GM21447 (cell line): ENCODE data around the gene FGF7.
"Not testable (repeated sequence)": the region's sequence is repeated elsewhere in the genome, so short reads cannot be mapped to it uniquely, and the experiment has no call there.

Source experiments
- ATAC-seq: cut with Tn5 transposase; IDR thresholded peaks from one replicate; pipeline ENCODE4 v1.9.1; 2021; ENCODE audit not compliant: unreplicated experiment

FGF7 gene

GRCh38 chr15:49438962-49439631, 16.1 kb downstream of the FGF7 start:
- peak; percentile 76 for ATAC-seq

- ATAC-seq = no peak
Measured at GRCh38 chr15:49439678-49440395, 16.8 kb downstream of the FGF7 start.

GRCh38 chr15:49441356-49441755, 18.3 kb downstream of the FGF7 start:
- no peak for ATAC-seq

GRCh38 chr15:49441816-49442215, 18.8 kb downstream of the FGF7 start:
- no peak for ATAC-seq

GRCh38 chr15:49452595-49452994, 29.6 kb downstream of the FGF7 start:
- ATAC-seq = no peak

- ATAC-seq = no peak
Measured at GRCh38 chr15:49456166-49456565, 33.1 kb downstream of the FGF7 start.

- ATAC-seq = no peak
Measured at GRCh38 chr15:49458145-49458544, 35.1 kb downstream of the FGF7 start.

- no peak for ATAC-seq
Measured at GRCh38 chr15:49460411-49460941, 37.4 kb downstream of the FGF7 start.

- no peak for ATAC-seq
Measured at GRCh38 chr15:49462232-49462844, 39.3 kb downstream of the FGF7 start.

- no peak for ATAC-seq
Measured at GRCh38 chr15:49464522-49464921, 41.5 kb downstream of the FGF7 start.

GRCh38 chr15:49466119-49466518, 43.1 kb downstream of the FGF7 start:
- no peak for ATAC-seq

- ATAC-seq = no peak
Measured at GRCh38 chr15:49467746-49468480, 44.9 kb downstream of the FGF7 start.

GRCh38 chr15:49468481-49468839, 45.4 kb downstream of the FGF7 start:
- ATAC-seq = no peak

- not testable (repeated sequence) for ATAC-seq
Measured at GRCh38 chr15:49471248-49471647, 48.2 kb downstream of the FGF7 start.

GRCh38 chr15:49471733-49472132, 48.7 kb downstream of the FGF7 start:
- ATAC-seq = peak; percentile 68

- no peak for ATAC-seq
Measured at GRCh38 chr15:49472338-49472737, 49.3 kb downstream of the FGF7 start.

- ATAC-seq = no peak
Measured at GRCh38 chr15:49473031-49473430, 50.0 kb downstream of the FGF7 start.

GRCh38 chr15:49478021-49478420, 55.0 kb downstream of the FGF7 start:
- ATAC-seq = not testable (repeated sequence)

GRCh38 chr15:49478982-49479381, 55.9 kb downstream of the FGF7 start:
- ATAC-seq = not testable (repeated sequence)

- not testable (repeated sequence) for ATAC-seq
Measured at GRCh38 chr15:49485401-49485800, 62.4 kb downstream of the FGF7 start.

GRCh38 chr15:49490966-49491365, 67.9 kb downstream of the FGF7 start:
- no peak for ATAC-seq
